Smooth muscle cell (in vitro differentiated cells): ENCODE measurements around the gene RAPGEF5. TPM values are rescaled to one million over a fixed set of nuclear protein-coding genes. Genes with fewer than 3 reads are reported as not detected.

Experiments used
- DNase-seq: peaks from one replicate; lab custom pipeline; 2025; ENCODE audit not compliant: unreplicated experiment; lab: John Stamatoyannopoulos, UW
- H2AFZ ChIP-seq: fragments of 200-600 bp; sonication (generic); 2 replicates; pipeline ENCODE4 v1.6.0; 2016; ENCODE audit warnings: antibody characterized with exemption, low read depth, mild to moderate bottlenecking
- H3F3A ChIP-seq: fragments of 200-600 bp; sonication (generic); 2 replicates; pipeline ENCODE4 v1.6.0; 2017; ENCODE audit warnings: antibody characterized with exemption, low read depth
- H3K27ac ChIP-seq: fragments of 200-600 bp; sonication (generic); 2 replicates; pipeline ENCODE4 v1.5.1; 2016; ENCODE audit warnings: low read depth, mild to moderate bottlenecking
- H3K27me3 ChIP-seq: fragments of 200-600 bp; sonication (generic); 2 replicates; pipeline ENCODE4 v1.6.1; 2016; ENCODE audit warnings: low read depth, mild to moderate bottlenecking
- H3K36me3 ChIP-seq: fragments of 200-600 bp; sonication (generic); 2 replicates; pipeline ENCODE4 v1.5.1; 2016; ENCODE audit warnings: low read depth
- H3K4me1 ChIP-seq: fragments of 200-600 bp; sonication (generic); 2 replicates; pipeline ENCODE4 v1.5.1; 2016; ENCODE audit warnings: low read depth
- H3K4me2 ChIP-seq: fragments of 200-600 bp; sonication (generic); 2 replicates; pipeline ENCODE4 v1.6.0; 2016; ENCODE audit warnings: mild to moderate bottlenecking
- H3K4me3 ChIP-seq: fragments of 200-600 bp; sonication (generic); 2 replicates; pipeline ENCODE4 v1.5.1; 2016; ENCODE audit warnings: mild to moderate bottlenecking
- H3K79me2 ChIP-seq: fragments of 200-600 bp; sonication (generic); 2 replicates; pipeline ENCODE4 v1.6.0; 2016; ENCODE audit warnings: low read depth, mild to moderate bottlenecking
- H3K9ac ChIP-seq: fragments of 200-600 bp; sonication (generic); 2 replicates; pipeline ENCODE4 v1.6.0; 2016; ENCODE audit warnings: low read depth
- H3K9me3 ChIP-seq: fragments of 200-600 bp; sonication (generic); replicated peaks from 2 replicates; pipeline ENCODE4 v1.5.1; 2016; ENCODE audit warnings: low read depth
- H4K20me1 ChIP-seq: fragments of 200-600 bp; sonication (generic); 2 replicates; pipeline ENCODE4 v1.6.0; 2016; ENCODE audit warnings: low read depth
- WGBS: methylation state at CpG from one replicate; pipeline ENCODE4 v1.1.7; 2016; ENCODE audit warnings: low lambda C conversion rate; 5-methylcytosine and 5-hydroxymethylcytosine counted together
- polyA plus RNA-seq: library from polyadenylated mRNA; unstranded; fragments of >200 nt; fragmentation: Nextera tagmentation; extraction: Ambion mirVana; gene quantifications from 2 replicates; pipeline ENCODE4 v1.2.1, GENCODE V29; 2016
- total RNA-seq: library from RNA; depleted of rRNA; stranded (reverse); fragments of >200 nt; gene quantifications from 2 replicates; pipeline ENCODE4 v1.2.3, GENCODE V29; 2014
- TF ChIP-seq, protein P1 (sequence below): fragments of 200-600 bp; sonication (generic); IDR thresholded peaks from 2 replicates; pipeline ENCODE4 v1.5.1; 2017; ENCODE audit warnings: borderline replicate concordance, mild to moderate bottlenecking, antibody characterized with exemption; ENCODE audit not compliant: insufficient read depth, poor library complexity, severe bottlenecking

RAPGEF5 gene
- total and polyA plus RNA-seq, 2 experiments from 2014 or later, result 11.4 TPM; not detected in 1

DNA sequence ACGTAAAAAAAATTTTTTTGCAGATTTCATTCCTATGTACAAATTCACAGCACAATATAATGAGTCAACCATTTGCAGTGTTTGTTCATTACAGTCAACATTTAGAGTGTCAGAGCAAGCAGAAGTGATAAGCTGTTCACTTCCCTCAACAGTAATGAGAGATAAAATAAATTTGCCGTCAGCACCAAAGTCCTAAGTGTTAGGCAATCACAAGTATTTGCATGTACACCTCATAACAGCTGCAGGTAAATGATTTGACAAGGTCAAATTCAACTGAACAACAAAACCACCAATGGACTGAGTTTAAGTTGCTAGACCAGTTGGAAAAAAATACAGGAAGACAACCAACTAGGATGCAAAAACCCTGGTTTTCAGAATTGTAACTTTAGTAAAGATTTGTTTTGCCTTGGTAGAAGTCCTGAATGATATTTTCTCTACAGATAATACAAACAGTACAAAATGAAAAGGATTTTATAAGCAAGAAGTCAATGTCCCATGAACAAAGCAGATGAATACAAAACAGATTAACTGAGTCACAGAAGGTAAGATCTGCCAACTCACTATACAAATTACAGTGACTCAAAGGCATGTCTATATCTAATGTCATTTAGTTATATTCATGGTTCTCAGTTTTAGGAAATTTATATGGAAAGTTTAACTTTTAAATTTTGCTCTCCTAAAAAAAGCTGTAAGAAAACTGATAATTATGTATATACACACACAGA lies 10.4 kb downstream of the RAPGEF5 start:
- TF ChIP-seq, protein P1, sequence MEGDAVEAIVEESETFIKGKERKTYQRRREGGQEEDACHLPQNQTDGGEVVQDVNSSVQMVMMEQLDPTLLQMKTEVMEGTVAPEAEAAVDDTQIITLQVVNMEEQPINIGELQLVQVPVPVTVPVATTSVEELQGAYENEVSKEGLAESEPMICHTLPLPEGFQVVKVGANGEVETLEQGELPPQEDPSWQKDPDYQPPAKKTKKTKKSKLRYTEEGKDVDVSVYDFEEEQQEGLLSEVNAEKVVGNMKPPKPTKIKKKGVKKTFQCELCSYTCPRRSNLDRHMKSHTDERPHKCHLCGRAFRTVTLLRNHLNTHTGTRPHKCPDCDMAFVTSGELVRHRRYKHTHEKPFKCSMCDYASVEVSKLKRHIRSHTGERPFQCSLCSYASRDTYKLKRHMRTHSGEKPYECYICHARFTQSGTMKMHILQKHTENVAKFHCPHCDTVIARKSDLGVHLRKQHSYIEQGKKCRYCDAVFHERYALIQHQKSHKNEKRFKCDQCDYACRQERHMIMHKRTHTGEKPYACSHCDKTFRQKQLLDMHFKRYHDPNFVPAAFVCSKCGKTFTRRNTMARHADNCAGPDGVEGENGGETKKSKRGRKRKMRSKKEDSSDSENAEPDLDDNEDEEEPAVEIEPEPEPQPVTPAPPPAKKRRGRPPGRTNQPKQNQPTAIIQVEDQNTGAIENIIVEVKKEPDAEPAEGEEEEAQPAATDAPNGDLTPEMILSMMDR, result no peak
- no peaks in the 10 kb centered on the region for H3F3A ChIP-seq
- H3K27me3 ChIP-seq, result no peaks in the 10 kb centered on the region
- H3K4me3 ChIP-seq, result no peak overlapping the region
- WGBS, result 70% methylated on average over 2 of the region's 2 CpGs
- H3K27ac ChIP-seq, result peak overlapping the region; percentile 40
- H3K4me1 ChIP-seq, result no peaks in the 10 kb centered on the region
- H3K4me2 ChIP-seq, result no peak overlapping the region
- no peak overlapping the region for H2AFZ ChIP-seq
- DNase-seq, result no peak
- no peaks in the 10 kb centered on the region for H3K9me3 ChIP-seq
- H3K36me3 ChIP-seq, result no peaks in the 10 kb centered on the region
- no peaks in the 10 kb centered on the region for H3K79me2 ChIP-seq
- no peaks in the 10 kb centered on the region for H4K20me1 ChIP-seq
- no peak overlapping the region for H3K9ac ChIP-seq

DNA sequence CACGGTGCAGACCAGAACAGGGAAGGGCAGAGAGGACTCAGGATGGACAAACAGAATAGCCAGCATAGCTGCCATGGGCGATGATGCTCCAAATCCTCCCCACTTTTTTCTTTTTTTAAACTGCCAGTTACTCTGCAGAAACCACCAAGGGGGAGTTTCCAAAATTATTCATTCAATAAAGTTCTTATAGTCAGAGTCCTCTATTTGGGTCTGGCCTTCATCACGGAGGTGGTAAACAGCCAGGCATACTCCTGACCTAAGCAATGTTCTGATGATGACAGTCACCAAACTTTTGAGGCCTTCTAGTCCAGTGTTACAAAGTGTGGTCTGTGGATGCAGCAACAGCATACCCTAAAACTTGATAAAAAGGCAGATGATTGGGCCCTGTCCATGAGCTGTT lies 12.3 kb downstream of the RAPGEF5 start:
- Histone ChIP-seq H3F3A (no peaks in the 10 kb centered on the region), H4K20me1 (no peaks in the 10 kb centered on the region), H3K4me1 (no peaks in the 10 kb centered on the region), H3K9me3 (no peaks in the 10 kb centered on the region), H3K27me3 (no peaks in the 10 kb centered on the region), H2AFZ (no peak overlapping the region), H3K4me2 (no peak overlapping the region), H3K79me2 (no peaks in the 10 kb centered on the region), H3K9ac (no peak overlapping the region), H3K4me3 (no peak overlapping the region), H3K36me3 (no peaks in the 10 kb centered on the region), H3K27ac (no peak overlapping the region)
- WGBS, result 96% methylated on average over 3 of the region's 3 CpGs
- no peak for DNase-seq
- TF ChIP-seq, protein P1, result no peak

DNA sequence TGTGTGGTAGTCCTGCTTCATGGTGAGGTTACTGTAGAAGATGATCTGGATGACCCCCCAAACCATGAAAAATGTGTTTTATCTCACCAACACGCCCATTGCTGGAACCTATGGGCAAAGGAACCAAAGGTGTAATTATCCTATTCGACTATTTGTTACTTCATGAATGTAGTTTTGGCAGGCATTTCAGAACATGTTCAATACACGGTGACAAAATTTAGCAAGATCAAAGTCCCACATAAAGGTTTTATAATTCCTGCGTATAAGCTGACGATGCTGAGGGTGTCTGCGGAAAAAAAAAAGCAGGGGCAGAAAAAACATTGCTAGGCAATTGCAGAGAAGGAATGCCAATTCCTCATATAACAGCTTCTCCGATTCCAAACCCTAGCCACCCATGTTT lies 13.3 kb downstream of the RAPGEF5 start:
- H3K4me1 ChIP-seq, result no peaks in the 10 kb centered on the region
- no peak overlapping the region for H3K27ac ChIP-seq
- TF ChIP-seq, protein P1, result no peak
- no peak overlapping the region for H3K9ac ChIP-seq
- H3K79me2 ChIP-seq, result no peaks in the 10 kb centered on the region
- no peaks in the 10 kb centered on the region for H3K36me3 ChIP-seq
- 93% methylated on average over 7 of the region's 7 CpGs for WGBS
- H4K20me1 ChIP-seq, result no peaks in the 10 kb centered on the region
- DNase-seq, result no peak
- no peaks in the 10 kb centered on the region for H3F3A ChIP-seq
- H3K4me2 ChIP-seq, result no peak overlapping the region
- no peaks in the 10 kb centered on the region for H3K9me3 ChIP-seq
- H2AFZ ChIP-seq, result no peak overlapping the region
- no peaks in the 10 kb centered on the region for H3K27me3 ChIP-seq
- no peak overlapping the region for H3K4me3 ChIP-seq

DNA sequence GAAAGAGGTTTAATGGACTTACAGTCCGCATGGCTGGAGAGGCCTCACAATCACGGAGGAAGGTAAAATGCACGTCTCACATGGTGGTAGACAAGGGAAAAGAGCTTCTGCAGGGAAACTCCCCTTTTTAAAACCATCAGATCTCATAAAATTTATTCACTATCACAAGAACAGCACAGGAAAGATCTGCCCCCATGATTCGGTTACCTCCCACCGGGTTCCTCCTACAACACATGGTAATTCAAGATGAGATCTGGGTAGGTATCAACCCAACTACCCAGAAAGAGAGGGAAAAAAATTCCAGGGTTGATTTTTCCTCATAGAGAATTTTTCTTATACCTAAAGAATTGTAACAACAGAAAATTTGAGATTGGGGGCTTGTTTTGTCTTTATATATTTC lies 13.9 kb downstream of the RAPGEF5 start:
- Histone ChIP-seq H3K9ac (no peak overlapping the region), H3K4me1 (no peaks in the 10 kb centered on the region), H3K27me3 (no peaks in the 10 kb centered on the region), H2AFZ (no peak overlapping the region), H4K20me1 (no peaks in the 10 kb centered on the region), H3K9me3 (no peaks in the 10 kb centered on the region), H3F3A (no peaks in the 10 kb centered on the region), H3K79me2 (no peaks in the 10 kb centered on the region), H3K27ac (no peak overlapping the region), H3K4me2 (no peak overlapping the region), H3K4me3 (no peak overlapping the region), H3K36me3 (no peaks in the 10 kb centered on the region)
- TF ChIP-seq, protein P1, result no peak
- WGBS, result 97% methylated on average over 5 of the region's 5 CpGs
- DNase-seq, result no peak
